A172 (cell line): ENCODE measurements around the gene ERO1B. TPM values are rescaled to one million over a fixed set of nuclear protein-coding genes. Genes with fewer than 3 reads are reported as not detected.
"Not testable (repeated sequence)": the region's sequence is repeated elsewhere in the genome, so short reads cannot be mapped to it uniquely, and the experiment has no call there.

Experiments used
- DNase-seq: peaks from one replicate; pipeline ENCODE4 v3.0.0-alpha.2; 2015; ENCODE audit warnings: low spot score
- total RNA-seq: library from RNA; depleted of rRNA; stranded (reverse); fragments of >200 nt; shearing (Covaris generic); gene quantifications from 2 replicates; pipeline ENCODE4 v1.2.3, GENCODE V29; 2014

Gene ERO1B
- total RNA-seq, 1 experiment from 2014 or later, result 7.8 TPM

- DNase-seq, result no peak
These were observed 30.2 kb downstream of the ERO1B start for GRCh38 chr1:236251587-236251986.

DNA sequence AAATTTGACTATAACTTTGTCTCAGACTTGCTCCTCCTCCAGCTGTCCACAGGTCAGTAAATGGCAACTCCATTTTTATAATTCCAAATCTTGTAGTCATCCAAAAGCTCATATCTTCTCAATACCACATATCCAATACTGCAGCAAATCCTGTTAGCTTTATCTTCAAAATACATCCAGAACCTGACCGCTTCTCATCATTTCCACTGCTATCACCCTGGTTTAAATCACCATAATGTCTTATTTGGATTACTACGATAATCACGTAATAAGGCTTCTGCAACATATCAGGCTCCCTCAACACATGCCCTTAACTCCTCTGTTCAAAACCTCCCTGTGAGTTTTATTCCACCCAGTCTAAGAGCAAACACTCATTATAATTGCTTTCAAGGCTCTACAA, 34.5 kb downstream of the ERO1B start:
- no peak for DNase-seq

DNA sequence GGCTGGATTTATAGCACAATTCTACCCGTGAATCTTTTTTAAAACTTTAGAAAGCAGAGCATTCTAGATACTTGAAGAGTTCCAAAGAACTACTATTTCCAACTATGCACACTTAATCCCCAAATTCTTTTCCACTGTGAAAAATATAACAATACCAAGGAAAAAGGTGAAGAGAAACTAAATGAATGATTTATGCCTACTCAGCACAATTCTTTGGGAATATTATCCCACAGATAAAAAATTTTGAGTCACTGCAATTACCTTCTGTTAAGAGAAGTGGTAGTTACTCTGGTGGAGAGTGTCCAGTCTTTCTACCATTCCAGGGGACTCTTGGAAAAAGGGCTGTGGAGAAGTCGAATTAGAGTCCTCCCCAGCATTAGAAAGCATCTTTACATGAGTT, 39.2 kb downstream of the ERO1B start:
- DNase-seq, result no peak

DNA sequence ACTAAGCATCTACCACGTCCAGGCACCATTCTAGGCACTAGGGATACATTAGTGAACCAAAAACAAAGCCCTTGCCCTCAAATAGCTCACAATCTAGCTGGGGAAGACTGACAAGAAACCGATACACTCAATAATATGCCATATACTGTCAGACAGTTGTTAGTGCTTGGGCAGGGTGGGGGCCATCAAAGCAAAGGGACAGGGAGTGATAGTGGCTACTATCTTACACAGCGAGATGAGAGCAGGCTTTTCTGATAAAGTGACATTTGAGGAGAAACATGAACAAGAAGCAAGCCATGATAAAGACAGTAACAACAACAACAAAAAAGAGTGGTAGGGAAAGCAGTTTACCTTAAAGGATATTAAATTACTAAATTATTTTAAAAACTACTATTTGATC, 41.1 kb downstream of the ERO1B start:
- DNase-seq, result no peak

DNA sequence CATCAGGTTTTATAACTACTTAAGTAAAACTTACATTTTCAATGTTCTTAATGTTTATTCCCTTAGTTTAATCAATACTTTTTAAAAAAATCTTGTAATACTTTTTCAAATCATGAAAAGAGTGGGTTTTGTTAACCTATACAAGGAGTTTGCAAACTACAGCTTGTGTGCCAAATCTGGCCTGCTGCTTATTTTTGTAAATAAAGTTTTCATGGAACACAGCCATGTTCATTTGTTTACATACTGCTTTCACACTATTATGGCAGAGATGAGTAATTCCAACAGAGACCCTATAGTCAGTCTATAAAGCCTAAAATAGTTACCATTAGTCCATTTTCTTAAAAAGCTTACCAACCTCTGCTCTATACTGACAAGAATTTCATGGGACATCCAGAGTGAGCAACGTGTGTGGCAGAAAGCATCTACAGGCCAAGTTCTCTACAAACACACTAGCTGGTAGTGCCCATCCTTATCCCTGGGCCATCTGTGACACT, 42.6 kb downstream of the ERO1B start:
- no peak for DNase-seq

DNA sequence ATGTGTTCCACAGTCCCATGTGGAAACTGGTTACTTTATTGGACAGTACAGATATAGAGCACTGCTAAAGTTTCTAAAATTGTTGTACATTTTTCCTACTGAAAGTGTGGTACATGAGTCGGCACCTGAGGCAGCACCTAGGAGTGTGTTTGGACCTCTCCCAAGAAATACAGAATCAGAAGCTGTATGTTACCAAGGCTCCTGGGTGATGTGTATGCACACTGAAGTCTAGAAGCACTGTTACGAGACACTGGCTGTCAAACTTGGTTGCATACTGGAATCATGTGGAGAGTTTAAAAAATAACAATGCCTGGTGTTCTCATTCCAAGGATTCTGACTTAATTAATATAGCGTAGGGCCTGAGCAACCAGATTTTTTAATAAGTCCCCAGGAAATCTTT, 46.6 kb downstream of the ERO1B start:
- no peak for DNase-seq

DNA sequence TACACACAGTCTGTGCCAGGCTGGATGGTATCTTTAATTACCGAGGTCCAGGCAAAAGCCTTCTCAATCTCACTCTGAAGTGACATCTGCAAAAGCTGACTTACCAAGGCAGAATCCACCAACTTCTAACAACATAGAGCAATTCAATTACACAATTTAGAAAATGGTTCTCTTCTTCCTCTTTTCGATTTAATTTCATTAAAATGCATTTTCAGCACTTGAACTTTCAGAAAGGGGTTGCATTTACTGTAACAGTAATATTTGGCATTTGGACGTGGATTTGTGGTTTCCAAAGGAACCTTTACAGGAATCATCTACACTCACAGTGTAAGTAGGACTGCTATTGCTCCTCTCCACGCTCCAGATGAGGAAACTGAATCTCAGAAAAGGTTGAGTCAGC, 53.3 kb downstream of the ERO1B start:
- no peak for DNase-seq

- no peak for DNase-seq
These were observed 59.1 kb downstream of the ERO1B start for GRCh38 chr1:236222632-236223031.

DNA sequence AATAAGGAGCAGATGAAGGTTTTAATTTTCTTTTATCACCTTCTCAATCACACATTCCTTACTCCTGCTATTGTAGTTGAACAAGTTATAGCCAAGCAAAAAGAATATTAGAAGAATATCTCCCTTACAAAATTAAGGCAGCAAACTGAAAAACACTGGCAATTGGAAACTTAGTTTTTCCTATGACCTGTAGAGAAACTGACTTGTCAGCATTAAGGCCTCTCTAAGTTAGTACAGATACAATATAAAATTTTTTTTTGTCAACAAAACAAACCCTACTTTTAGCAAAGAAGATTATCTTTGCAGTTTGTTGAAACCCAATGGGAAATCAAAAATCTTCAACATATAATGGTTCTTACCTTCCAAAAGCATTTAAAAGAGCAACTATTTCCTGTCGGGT, 61.3 kb downstream of the ERO1B start:
- no peak for DNase-seq

GRCh38 chr1:236214761-236215160, 67.0 kb downstream of the ERO1B start:
- DNase-seq, result no peak

GRCh38 chr1:236213534-236213933, 68.2 kb downstream of the ERO1B start:
- no peak for DNase-seq

- no peak for DNase-seq
These were observed 69.9 kb downstream of the ERO1B start for GRCh38 chr1:236211815-236212214.

GRCh38 chr1:236209713-236210112, 72.0 kb downstream of the ERO1B start:
- no peak for DNase-seq

DNA sequence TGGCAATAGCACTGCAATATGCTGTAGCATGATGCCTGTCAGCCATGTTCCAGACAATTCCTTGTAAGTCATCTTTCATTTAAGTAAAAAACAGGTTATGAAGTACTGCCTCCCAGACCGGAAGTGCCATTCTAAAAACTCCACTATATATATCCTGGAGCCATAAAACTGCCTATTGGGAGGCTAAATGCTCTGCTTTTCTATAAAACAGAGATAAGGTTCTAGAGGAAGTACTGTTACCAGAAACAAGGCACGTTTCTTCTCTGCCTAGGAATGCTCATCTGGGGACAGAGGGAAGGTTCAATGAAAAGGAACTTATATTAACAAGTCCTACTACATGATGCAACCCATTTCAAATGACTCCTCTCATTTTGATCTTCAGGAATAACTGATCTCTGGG, 72.6 kb downstream of the ERO1B start:
- DNase-seq, result no peak

DNA sequence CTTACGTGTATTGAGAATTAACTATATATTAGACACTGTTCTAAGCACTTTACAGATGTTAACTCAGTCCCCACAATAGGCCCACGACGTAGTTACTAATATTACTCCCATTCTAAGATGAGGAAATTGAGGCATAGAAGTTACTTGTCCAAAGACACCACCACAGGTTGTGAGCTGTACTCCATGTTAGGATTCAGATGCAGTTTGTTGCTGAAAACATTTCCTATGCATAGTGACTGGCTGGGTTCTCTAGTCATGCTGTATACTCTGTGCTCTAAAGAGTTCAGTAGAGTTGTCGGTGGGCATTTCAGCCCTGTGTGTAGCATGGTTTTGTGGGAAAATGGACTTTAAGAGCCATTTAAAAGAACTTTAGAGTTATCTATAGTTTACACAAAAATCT, 74.2 kb downstream of the ERO1B start:
- no peak for DNase-seq

- no peak for DNase-seq
These were observed 74.6 kb downstream of the ERO1B start for GRCh38 chr1:236207121-236207520.

DNA sequence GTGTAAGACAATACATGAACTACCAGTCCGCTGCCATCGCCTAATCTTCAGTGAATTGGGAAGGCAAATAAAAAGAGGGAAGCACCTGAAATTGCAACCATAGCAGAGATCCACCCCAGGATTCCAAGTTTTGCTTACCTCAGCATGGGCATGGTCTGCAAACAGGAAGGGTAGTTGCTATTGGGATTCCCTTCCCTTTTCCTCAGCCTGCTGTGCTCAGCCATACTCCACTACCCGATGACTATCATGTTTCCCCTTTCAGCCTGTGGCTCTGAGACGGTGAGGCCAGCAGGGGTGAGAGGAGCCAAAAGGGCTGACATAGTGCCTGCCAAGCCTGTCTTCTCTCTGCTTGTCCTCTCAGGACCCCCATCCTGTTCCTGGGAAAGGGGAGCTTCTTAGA, 75.2 kb downstream of the ERO1B start:
- DNase-seq, result no peak

DNA sequence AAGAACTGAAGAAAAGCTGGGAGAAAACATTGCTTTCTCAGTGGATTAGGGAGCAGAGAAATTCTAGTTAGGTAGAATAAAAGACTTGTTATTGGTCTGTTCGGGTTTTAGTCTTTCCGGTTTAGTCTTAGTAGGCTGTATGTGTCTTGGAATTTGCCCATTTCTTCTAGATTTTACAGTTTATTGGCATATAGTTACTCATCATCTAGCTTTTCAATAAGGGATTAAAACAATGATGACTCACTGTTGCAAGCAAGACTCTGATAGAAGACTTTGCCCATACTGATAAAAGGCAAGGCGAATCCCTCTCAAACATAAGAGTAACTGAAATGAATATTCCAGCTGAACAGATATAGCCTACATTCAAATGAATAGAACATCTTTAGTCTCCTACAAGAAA, 77.1 kb downstream of the ERO1B start:
- DNase-seq, result no peak

GRCh38 chr1:236204039-236204438, 77.7 kb downstream of the ERO1B start:
- no peak for DNase-seq

- no peak for DNase-seq
These were observed 80.0 kb downstream of the ERO1B start for GRCh38 chr1:236201786-236202185.

DNA sequence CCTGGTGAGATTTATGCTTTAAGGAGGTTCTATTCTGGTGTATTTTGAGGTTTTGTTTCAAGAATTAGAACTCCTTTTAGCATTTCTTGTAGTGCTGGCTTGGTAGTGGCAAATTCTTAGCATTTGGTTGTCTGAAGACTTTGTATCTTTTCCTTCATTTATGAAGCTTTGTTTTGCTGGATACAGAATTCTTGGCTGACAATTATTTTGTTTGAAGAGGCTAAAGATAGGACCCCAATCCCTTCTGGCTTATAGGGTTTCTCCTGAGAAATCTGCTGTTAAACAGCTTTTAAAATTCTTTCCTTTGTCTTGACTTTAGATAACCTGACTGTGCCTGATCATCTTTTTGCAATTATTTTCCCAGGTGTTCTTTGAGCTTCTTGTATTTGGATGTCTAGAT, 80.8 kb downstream of the ERO1B start:
- DNase-seq, result no peak

DNA sequence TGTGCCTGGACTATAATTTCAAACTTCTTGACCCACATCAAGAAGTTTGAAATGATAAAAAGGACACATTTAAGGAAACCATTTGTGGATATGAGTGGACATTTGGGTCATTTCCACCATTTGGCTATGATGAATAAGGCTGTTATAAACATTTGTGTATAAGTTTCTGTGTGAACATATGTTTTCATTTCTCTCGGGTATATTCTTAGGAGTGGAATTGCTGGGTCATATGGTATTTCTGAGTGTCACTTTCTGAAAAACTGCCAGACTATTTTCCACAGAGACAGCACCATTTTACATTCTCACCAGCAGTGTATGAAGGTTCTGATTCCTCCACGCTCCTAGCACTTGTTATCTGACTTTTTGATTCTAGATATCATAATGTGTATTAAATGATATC, 88.6 kb downstream of the ERO1B start:
- no peak for DNase-seq

- DNase-seq, result not testable (repeated sequence)
These were observed 93.7 kb downstream of the ERO1B start for GRCh38 chr1:236188084-236188483.

GRCh38 chr1:236186471-236186870, 95.3 kb downstream of the ERO1B start:
- not testable (repeated sequence) for DNase-seq

DNA sequence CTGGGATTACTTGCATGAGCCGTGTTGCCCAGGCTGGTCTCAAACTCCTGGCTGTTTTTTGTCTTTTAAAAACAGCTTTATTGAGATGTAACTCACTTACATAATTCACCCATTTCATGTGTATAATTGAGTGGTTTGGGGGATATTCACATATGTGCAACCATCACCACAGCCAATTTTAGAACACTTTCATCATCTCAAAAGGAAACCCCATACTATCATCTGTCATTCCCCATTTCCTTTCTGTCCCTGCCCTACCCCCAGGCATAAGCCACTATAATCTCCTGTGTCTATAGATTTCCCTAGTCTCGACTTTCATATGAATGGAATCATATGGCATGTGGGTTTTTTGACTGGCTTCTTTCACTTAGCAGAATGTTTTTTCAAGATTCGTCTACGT, 96.1 kb downstream of the ERO1B start:
- no peak for DNase-seq
